Adrenal gland (tissue), 12 donors: ENCODE results near the gene PTPRN. TPM values are rescaled to one million over a fixed set of nuclear protein-coding genes. Genes with fewer than 3 reads are reported as not detected.
A peak's percentile ranks its signal among the peaks of the same experiment; 100 is the strongest.

Experiments
- DNase-seq, 7 donors: peaks; one replicate each; pipeline ENCODE4 v3.0.0-alpha.2; 2019 to 2020
- H3K27ac ChIP-seq, 5 donors: fragments of 200-600 bp; sonication (generic) in 4 of 5; 1 replicate in 3 of 5; 2 replicates in 2 of 5; pipeline versions ENCODE4 v1.5.1 to v1.8.0; 2016 to 2020; ENCODE audit warnings: mild to moderate bottlenecking in 1 of 5
- H3K27me3 ChIP-seq: fragments of 200-600 bp; 2 replicates; pipeline ENCODE4 v1.8.0; 2021
- H3K36me3 ChIP-seq, 2 donors: fragments of 200-600 bp; replicated peaks in 1 of 2; 1 replicate in 1 of 2; 2 replicates in 1 of 2; pipeline versions ENCODE4 v1.5.1 to v1.8.0; 2018 to 2022
- H3K4me1 ChIP-seq, 2 donors: fragments of 200-600 bp; replicated peaks in 1 of 2; 1 replicate in 1 of 2; 2 replicates in 1 of 2; pipeline versions ENCODE4 v1.5.1 to v1.8.0; 2018 to 2021
- H3K4me3 ChIP-seq, 4 donors: fragments of 200-600 bp; sonication (generic) in 3 of 4; one replicate each; pipeline ENCODE4 v1.5.1; 2016 to 2018
- H3K9me3 ChIP-seq, 3 donors: fragments of 200-600 bp; sonication (generic) in 1 of 3; replicated peaks in 1 of 3; 1 replicate in 2 of 3; 2 replicates in 1 of 3; pipeline versions ENCODE4 v1.5.1 to v1.8.0; 2016 to 2021
- CTCF ChIP-seq, 6 experiments: fragments of 450-650 bp in 4 of 6; fragments of 200-600 bp in 2 of 6; sonication (generic) in 1 of 6; IDR thresholded peaks; 1 replicate in 5 of 6; 2 replicates in 1 of 6; pipeline versions ENCODE4 v1.5.1 to v1.8.0; 2016 to 2021; ENCODE audit warnings: antibody characterized with exemption in 6 of 6, mild to moderate bottlenecking in 2 of 6, moderate library complexity in 1 of 6
- POLR2A ChIP-seq, 2 donors: fragments of 450-650 bp; IDR thresholded peaks; one replicate each; pipeline ENCODE4 v1.6.1; 2017; ENCODE audit warnings: antibody characterized with exemption in 2 of 2, mild to moderate bottlenecking in 2 of 2, moderate library complexity in 1 of 2
- WGBS, 4 donors: extraction: QIAGEN DNeasy Blood & Tissue Kit in 2 of 4; methylation state at CpG; one replicate each; pipeline versions ENCODE4 v1.1.5 to v1.1.7; 2013 to 2017; 5-methylcytosine and 5-hydroxymethylcytosine counted together
- intact Hi-C, 2 donors: fragments of 100-400 bp; cut with DNase I; formaldehyde crosslinking; loops; one replicate each; pipeline versions ENCODE4 v1.14.1 to v1.15.0; 2022 to 2023
- polyA plus RNA-seq, 3 donors: library from polyadenylated mRNA; stranded (reverse); fragments of 200-250 nt in 2 of 3; fragments of 350-450 nt in 1 of 3; fragmentation: Illumina TruSeq in 1 of 3; extraction: RNeasy Lipid Tissue Mini Kit (QIAGEN cat#74804) in 1 of 3; gene quantifications; one replicate each; pipeline ENCODE4 v1.2.3, GENCODE V29; 2013 to 2014
- total RNA-seq, 9 donors: library from RNA; depleted of rRNA in 4 of 9; stranded (reverse); fragments of >200 nt in 4 of 9; fragments of 120-200 nt in 1 of 9; fragmentation: NEBNext Ultra II Directional in 1 of 9; extraction: Animal tissue kit (Norgen Biotek cat#: 25700) in 1 of 9; gene quantifications; one replicate each; pipeline versions ENCODE4 v1.1.0 to v1.2.4, GENCODE V29; 2013 to 2023
- donor health status: healthy with polysubstance abuse.
- donor health status: Bipolar disorder and iron deficiency.
- donor health status: DM: yes; HTN: yes; CAD: no.
- donor health status: DM: no; HTN: no; CAD: no.
- donor health status: DM: no; HTN: no; CAD: no.
- donor health status: DM: yes; HTN: yes; CAD: no.

Gene PTPRN
- total and polyA plus RNA-seq, 12 donors: 0.39 to 106 (median 9.0) TPM; not detected in 1

GRCh38 chr2:219331560-219332213 lies 22.5 kb upstream of the PTPRN start:
- Histone ChIP-seq H3K36me3 (no peaks in the 10 kb centered on the region), H3K4me3 (no peak overlapping the region), H3K27me3 (peaks cover 12% of the 10 kb centered on the region), H3K9me3 (no peaks in the 10 kb centered on the region), H3K4me1 (no peaks in the 10 kb centered on the region), H3K27ac (no peak overlapping the region)
- no peak for TF ChIP-seq POLR2A (IDR thresholded peaks at IDR 0.05)
- no peak for TF ChIP-seq CTCF (IDR thresholded peaks at IDR 0.05)
- WGBS, 4 donors: 9 to 14% (median 10%) methylated on average over 33 to 39 of the region's 39 CpGs
- DNase-seq: peak in 6 of 7 donors; percentile 11 to 45 (median 36)
- intact Hi-C loops: no loop called here

- Histone ChIP-seq H3K27ac (no peak overlapping the region), H3K4me3 (no peak overlapping the region), H3K36me3 (no peaks in the 10 kb centered on the region), H3K4me1 (no peaks in the 10 kb centered on the region), H3K9me3 (no peaks in the 10 kb centered on the region), H3K27me3 (peaks cover 12% of the 10 kb centered on the region)
- no peak for DNase-seq
- TF ChIP-seq POLR2A (IDR thresholded peaks at IDR 0.05) (no peak), CTCF (IDR thresholded peaks at IDR 0.05) (no peak)
- WGBS, 4 donors: 35 to 53% (median 41%) methylated on average over 2 of the region's 2 CpGs
- intact Hi-C loops: no loop called here
Observed at GRCh38 chr2:219327719-219328118, 18.5 kb upstream of the PTPRN start.

- H3K4me3 ChIP-seq: no peak overlapping the region
- no peak overlapping the region for H3K27ac ChIP-seq
- no peaks in the 10 kb centered on the region for H3K4me1 ChIP-seq
- no peaks in the 10 kb centered on the region for H3K9me3 ChIP-seq
- H3K36me3 ChIP-seq: no peaks in the 10 kb centered on the region
- no peaks in the 10 kb centered on the region for H3K27me3 ChIP-seq
- TF ChIP-seq CTCF (IDR thresholded peaks at IDR 0.05) (no peak), POLR2A (IDR thresholded peaks at IDR 0.05) (no peak)
- intact Hi-C loops: no loop called here
- no peak for DNase-seq
- WGBS, 4 donors: 59 to 67% (median 61%) methylated on average over 9 of the region's 9 CpGs
Observed at GRCh38 chr2:219325657-219326315, 16.6 kb upstream of the PTPRN start.

GRCh38 chr2:219325136-219325535 lies 15.9 kb upstream of the PTPRN start:
- intact Hi-C loops: no loop called here
- no peaks in the 10 kb centered on the region for H3K36me3 ChIP-seq
- H3K4me3 ChIP-seq: no peak overlapping the region
- no peak for TF ChIP-seq POLR2A (IDR thresholded peaks at IDR 0.05)
- no peak for TF ChIP-seq CTCF (IDR thresholded peaks at IDR 0.05)
- no peaks in the 10 kb centered on the region for H3K27me3 ChIP-seq
- DNase-seq: no peak
- 69 to 74% (median 70%) methylated on average over 4 of the region's 4 CpGs for WGBS, 4 donors
- H3K9me3 ChIP-seq: no peaks in the 10 kb centered on the region
- H3K27ac ChIP-seq: no peak overlapping the region
- no peaks in the 10 kb centered on the region for H3K4me1 ChIP-seq
